CMK (cell line): Measurements from ENCODE around the gene IL1RAPL2.
"Not testable (repeated sequence)": the region's sequence is repeated elsewhere in the genome, so short reads cannot be mapped to it uniquely, and the experiment has no call there.

ENCODE experiments used
- DNase-seq: peaks from one replicate; pipeline ENCODE4 v3.0.0-alpha.2; 2010; ENCODE audit warnings: low read depth

The IL1RAPL2 gene

DNA sequence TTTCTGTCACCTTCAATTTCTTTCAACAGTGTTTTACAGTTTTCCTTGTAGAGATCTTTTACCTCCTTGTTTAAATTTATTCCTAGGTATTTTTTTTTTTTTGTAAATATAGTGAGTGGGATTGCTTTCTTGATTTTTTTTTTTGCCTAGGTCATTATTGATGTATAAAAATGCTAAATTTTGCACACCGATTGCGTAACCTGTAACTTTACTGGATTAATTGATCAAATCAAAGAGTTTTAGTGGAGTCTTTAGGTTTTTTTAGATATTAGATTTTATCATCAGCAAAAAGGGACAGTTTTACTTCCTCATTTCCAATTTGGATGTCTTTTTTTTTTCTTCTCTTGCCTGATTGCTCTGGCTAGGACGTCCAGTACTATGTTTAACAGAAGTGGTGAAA is 613.6 kb downstream of the IL1RAPL2 start:
- DNase-seq, result no peak

DNA sequence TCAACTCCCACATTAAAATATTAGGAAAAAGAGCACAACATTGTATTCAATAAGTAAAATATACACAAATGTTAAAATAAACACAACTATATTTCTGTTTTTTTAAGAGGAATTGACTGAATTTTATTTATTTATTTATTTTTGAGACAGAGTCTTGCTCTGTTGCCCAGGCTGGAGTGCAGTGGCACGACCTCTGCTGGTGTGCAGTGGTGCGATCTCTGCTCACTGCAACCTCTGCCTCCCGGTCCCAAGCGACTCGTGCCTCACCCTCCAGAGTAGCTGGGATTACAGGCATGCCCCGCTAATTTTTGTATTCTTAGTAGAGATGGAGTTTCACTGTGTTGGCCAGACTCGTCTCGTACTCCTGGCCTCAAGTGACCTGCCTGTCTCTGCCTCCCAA is 623.1 kb downstream of the IL1RAPL2 start:
- DNase-seq, result no peak

DNA sequence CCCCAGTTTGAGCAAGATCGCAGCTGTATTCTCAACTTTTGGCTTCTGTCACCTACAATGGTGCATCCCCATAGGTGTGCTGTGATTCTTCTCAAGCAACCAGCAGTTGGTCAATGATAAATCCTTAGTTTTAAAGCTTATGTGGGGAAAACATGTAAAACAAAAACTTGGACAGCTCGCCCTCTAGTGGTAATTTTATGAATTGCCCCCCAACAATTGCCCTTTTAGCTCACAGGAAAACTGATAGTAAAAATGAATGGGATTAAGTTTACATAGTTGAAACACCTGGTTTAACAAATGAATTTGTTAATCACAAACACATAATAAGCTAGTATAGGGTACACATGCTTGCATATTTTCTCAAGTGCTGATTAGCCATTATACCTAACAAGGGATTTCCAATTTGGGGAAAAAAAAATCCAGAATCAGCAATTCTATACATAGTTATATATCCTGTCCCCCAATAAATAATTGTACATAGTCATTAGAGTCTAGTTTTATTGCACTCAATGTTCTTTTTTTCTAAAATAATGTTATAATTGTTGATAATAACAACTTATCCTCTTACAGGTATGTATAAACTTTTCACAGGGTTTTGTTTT is 624.4 kb downstream of the IL1RAPL2 start:
- no peak for DNase-seq

DNA sequence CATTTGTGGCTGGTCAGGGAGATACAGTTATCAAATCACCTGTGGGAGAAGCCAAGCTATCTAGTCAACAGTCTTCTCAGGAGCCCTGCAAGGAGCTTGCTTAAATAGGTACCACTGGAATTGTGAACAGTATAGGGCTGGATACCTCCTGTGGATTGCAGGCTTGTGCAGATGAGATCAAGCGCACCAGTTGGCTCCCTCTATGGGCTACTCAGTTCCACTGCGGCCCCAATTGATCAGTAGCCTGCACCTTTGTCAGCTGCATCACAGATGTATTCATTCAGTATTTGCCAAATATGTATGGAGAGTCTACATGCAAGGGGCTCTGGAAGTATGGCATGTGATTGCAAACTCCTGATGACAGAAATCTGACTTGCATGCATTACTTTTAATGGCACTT is 625.9 kb downstream of the IL1RAPL2 start:
- DNase-seq, result no peak

DNA sequence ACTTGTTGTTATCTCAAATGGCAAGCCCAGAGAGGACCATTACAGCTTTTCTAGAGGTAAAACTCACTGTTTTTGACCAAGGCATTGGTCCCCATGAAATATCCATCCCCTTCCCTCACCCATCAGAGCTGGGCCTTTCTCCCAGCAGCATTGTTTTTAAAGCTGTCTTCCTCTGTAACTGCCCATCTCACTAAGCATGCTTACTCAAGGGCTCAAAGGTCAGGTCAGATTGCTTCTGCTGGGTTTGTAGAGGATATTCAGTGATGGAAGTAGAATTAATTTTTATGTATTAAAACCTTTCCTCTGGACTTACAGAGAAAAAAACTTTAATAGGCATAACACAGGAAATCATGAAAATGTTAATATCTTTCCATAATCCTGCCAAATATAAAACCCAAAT is 643.4 kb downstream of the IL1RAPL2 start:
- no peak for DNase-seq

DNA sequence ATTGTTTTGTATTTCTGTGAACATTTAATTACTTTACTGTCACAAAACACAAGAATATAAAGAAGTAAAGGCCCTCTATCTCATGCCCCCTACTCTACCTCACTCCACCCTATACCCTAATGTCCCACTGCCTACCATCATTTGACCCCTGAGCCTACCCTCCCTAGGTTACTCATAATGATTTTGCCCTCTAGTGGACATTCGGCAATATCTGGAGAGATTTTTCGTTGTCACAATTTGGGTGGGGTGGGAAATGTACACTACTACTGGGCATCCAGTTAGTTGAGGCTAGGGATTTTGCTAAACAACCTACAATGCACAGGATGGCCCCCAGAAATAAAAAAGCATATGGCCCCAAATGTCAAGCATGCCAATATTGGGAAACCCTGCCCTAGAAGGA is 644.3 kb downstream of the IL1RAPL2 start:
- no peak for DNase-seq

- no peak for DNase-seq
Observed at GRCh38 chrX:105211066-105211575, 645.1 kb downstream of the IL1RAPL2 start.

DNA sequence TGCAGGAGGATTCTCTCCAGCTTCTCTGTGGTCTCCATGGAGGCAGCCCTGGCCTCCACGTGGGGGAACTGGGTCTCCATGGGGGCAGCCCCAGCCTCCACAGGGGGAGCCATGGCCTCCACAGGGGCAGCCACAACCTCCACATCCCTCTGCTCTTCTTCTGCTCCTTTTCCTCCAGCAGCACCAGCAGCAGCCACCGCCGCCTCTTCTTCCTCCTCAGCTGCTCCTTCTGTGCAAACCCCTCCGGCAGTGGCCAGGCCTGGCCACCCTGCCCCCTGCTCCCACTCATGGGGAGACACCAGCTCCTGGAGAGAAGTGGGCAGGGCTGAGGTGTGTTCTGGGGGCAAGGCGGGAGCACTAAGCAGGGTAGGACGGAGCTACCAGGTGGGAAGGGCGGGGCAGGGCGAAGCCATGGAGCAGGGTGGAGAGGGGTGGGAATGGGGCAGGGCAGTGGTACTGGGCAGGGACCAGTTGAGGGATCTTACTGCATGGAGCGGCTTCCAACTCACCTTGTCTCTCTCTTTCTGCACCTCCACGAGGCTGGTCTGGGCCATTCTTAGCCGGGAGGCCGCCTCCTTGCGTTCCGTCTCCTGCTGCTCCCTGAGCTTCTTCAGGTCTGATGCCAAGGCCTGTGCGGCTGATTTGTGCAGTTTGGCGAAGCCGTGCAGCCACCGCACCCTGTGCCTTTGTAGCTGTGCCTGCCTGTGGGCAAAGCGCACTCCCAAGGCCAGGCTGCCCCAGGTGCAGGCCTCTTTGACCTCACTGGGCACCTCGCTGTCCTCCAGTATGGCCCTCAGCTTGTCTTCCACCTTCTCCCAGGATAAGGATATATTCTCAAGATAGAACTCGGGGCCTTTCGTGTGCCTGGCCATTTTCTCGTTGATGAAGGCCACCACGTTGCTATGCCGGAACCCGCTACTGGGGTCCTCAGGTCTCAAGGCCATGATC is 653.7 kb downstream of the IL1RAPL2 start:
- DNase-seq, result no peak

- DNase-seq, result no peak
Observed at GRCh38 chrX:105220636-105221035, 654.6 kb downstream of the IL1RAPL2 start, which contains the start of gene TEX13A. TEX13A (minus strand) TSS chrX:105220694; CDS start chrX:105220397, 297 bp downstream.

DNA sequence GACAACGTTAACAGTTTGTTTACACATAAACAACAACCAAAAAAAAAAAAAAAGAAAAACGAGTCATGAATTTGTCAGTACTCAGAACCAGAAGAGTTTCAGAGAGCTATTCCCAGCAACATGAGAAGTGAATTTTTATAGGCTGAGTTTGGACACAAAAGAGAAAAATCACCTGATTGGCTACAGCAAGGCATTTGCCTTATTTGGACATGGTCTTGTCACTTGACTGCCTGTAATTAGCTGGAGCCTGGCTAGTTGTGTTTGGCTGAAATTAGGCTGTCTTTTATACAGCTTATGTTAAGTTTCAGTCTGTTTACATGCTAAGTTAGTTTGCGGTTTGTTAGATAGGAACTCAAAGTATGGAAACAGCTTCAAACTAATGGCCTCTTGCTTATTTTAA is 655.4 kb downstream of the IL1RAPL2 start:
- DNase-seq, result no peak

GRCh38 chrX:105226499-105226898 is 660.5 kb downstream of the IL1RAPL2 start:
- no peak for DNase-seq

GRCh38 chrX:105228602-105229001 is 662.6 kb downstream of the IL1RAPL2 start:
- DNase-seq, result no peak

DNA sequence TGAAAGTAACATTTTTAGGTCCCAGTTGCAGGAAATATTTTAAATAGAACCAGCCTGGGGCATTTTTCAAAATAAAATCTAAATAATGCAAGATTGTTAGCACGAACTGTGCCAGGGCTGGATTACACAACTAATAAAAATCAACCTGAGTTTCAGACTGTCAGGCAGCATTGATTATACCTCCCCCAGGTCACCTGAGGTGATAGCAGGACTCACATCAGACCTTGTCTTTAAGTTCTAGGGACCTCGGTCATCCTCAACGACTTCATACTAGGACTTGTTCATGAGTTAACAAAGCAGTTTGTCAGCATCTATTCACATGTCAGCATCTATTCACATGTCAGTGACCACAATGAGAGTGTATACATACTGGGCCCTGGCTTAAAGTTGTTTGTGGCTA is 663.1 kb downstream of the IL1RAPL2 start:
- DNase-seq, result no peak

DNA sequence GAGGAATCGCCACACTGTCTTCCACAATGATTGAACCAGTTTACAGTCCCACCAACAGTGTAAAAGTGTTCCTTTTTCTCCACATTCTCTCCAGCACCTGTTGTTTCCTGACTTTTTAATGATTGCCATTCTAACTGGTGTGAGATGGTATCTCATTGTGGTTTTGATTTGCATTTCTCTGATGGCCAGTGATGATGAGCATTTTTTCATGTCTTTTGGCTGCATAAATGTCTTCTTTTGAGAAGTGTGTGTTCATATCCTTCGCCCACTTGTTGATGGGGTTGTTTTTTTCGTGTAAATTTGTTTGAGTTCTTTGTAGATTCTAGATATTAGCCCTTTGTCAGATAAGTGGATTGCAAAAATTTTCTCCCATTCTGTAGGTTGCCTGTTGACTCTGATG is 671.4 kb downstream of the IL1RAPL2 start:
- not testable (repeated sequence) for DNase-seq

DNA sequence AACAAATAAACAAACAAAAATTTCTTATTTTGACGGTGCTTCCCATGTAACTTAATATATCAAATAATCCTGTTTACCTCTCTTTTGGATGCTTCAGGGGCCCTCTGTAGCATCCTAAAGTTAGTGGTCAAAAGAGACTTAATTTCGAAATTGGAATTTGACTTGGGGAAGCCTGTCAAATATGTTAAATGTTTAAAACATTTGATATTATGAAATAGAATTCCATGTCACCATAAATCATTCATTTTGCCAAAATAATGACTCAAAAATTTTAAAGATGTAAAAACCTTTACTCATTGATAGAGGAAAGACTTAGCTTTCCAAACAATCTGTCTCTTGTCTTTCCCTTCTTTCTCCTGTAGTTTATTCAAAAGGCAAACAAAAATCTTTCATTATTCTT is 675.1 kb downstream of the IL1RAPL2 start:
- DNase-seq, result no peak

GRCh38 chrX:105260291-105261043 is 694.5 kb downstream of the IL1RAPL2 start:
- DNase-seq, result no peak

DNA sequence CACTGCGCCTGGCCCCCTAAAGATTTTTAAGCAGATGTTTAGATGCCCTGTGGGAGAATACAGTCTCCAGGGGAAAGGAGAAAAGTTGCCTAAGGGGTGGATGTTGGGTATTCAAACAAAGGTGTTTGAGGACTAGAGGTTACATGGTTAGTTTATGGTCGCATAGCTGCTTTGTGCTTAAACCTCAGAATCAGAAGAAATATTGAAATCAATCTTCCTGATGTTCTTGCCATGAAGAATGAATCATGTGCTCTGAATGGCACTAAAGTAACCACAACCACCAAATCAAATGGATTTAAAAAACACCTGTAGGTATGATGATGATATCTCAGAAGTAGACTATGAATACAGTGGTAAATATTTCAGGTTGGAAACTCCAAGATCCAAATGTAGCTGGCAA is 697.2 kb downstream of the IL1RAPL2 start:
- DNase-seq, result no peak

GRCh38 chrX:105263801-105264200 is 697.8 kb downstream of the IL1RAPL2 start:
- no peak for DNase-seq

- no peak for DNase-seq
Observed at GRCh38 chrX:105265093-105265492, 699.1 kb downstream of the IL1RAPL2 start.

DNA sequence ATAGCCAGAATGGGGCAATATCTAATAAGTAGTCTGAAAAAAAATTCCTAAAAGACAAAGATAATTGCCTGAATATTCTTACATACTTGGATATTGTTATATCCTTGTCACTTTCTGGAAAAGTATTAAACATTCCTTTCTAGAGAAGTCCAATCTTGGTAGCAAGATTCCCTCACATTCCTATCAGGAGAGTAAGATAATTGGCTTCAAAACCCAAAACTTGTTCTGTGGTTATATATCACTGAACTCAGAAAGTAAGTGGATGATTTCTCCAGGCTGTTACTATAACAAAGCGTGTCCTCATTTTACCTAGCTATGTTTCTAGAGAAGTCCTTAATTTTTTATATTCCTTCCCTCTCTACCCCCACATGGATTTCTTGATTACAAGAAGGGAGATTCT is 700.5 kb downstream of the IL1RAPL2 start:
- DNase-seq, result no peak

DNA sequence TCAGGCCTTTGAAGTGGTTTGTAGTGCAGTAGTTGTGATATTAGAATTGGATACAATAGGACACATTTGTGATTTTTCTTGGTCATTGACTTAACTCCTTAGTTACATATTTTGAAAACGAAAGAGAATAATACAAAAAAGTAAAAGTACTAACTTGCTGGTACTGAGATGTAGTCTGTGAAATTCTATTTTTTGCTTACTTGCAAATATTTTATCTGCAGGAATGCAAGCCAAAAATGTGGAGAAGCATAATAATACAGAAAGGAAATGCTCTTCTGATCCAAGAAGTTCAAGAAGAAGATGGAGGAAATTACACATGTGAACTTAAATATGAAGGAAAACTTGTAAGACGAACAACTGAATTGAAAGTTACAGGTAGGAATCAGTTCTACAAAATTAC is 701.2 kb downstream of the IL1RAPL2 start:
- no peak for DNase-seq

GRCh38 chrX:105269386-105269785 is 703.4 kb downstream of the IL1RAPL2 start:
- DNase-seq, result no peak
